HG02759 (cell line): ENCODE data around the gene KHNYN.

Source experiments
- ATAC-seq: cut with Tn5 transposase; IDR thresholded peaks from one replicate; pipeline ENCODE4 v1.9.1; 2021; ENCODE audit warnings: mild to moderate bottlenecking, moderate library complexity; ENCODE audit not compliant: unreplicated experiment

Gene KHNYN

GRCh38 chr14:24399999-24400718 is 29.6 kb upstream of the KHNYN start:
- no peak for ATAC-seq

- ATAC-seq, result no peak
These were observed 27.7 kb upstream of the KHNYN start for GRCh38 chr14:24401810-24402702.

GRCh38 chr14:24403294-24403998 is 26.3 kb upstream of the KHNYN start:
- ATAC-seq, result no peak

- no peak for ATAC-seq
These were observed 24.9 kb upstream of the KHNYN start for GRCh38 chr14:24404814-24405213.

- ATAC-seq, result no peak
These were observed 23.3 kb upstream of the KHNYN start for GRCh38 chr14:24406416-24406815.

- ATAC-seq, result no peak
These were observed 22.0 kb upstream of the KHNYN start for GRCh38 chr14:24407608-24408325.

GRCh38 chr14:24408764-24409163 is 21.0 kb upstream of the KHNYN start:
- no peak for ATAC-seq

- no peak for ATAC-seq
These were observed 20.6 kb upstream of the KHNYN start for GRCh38 chr14:24409192-24409591.

GRCh38 chr14:24409956-24410355 is 19.8 kb upstream of the KHNYN start:
- no peak for ATAC-seq

GRCh38 chr14:24411443-24412389 is 18.0 kb upstream of the KHNYN start:
- ATAC-seq, result no peak

- ATAC-seq, result no peak
These were observed 15.7 kb upstream of the KHNYN start for GRCh38 chr14:24414077-24414476.

- ATAC-seq, result no peak
These were observed 14.9 kb upstream of the KHNYN start for GRCh38 chr14:24414732-24415420.

GRCh38 chr14:24415421-24416253 is 14.1 kb upstream of the KHNYN start:
- no peak for ATAC-seq

- ATAC-seq, result no peak
These were observed 13.4 kb upstream of the KHNYN start for GRCh38 chr14:24416254-24416931.

- ATAC-seq, result no peak
These were observed 12.7 kb upstream of the KHNYN start for GRCh38 chr14:24416932-24417619.

- ATAC-seq, result no peak
These were observed 11.8 kb upstream of the KHNYN start for GRCh38 chr14:24417832-24418491.

GRCh38 chr14:24418492-24418873 is 11.3 kb upstream of the KHNYN start:
- no peak for ATAC-seq
